Transverse colon (tissue), 3 donors: ENCODE data around the gene ATP5ME.

ENCODE experiments used
- POLR2A ChIP-seq: fragments of 450-650 bp; IDR thresholded peaks from one replicate; pipeline ENCODE4 v1.6.1; 2016; ENCODE audit warnings: antibody characterized with exemption, mild to moderate bottlenecking, moderate library complexity
- TF ChIP-seq, protein P1 (sequence below), 5 experiments: fragments of 200-600 bp in 3 of 5; fragments of 450-650 bp in 2 of 5; sonication (generic) in 3 of 5; IDR thresholded peaks; 1 replicate in 2 of 5; 2 replicates in 3 of 5; pipeline ENCODE4 v1.5.1; 2016 to 2017; ENCODE audit warnings: antibody characterized with exemption in 5 of 5, inconsistent platforms in 3 of 5, mild to moderate bottlenecking in 2 of 5, moderate library complexity in 1 of 5

- no peak for TF ChIP-seq POLR2A
- TF ChIP-seq, protein P1, sequence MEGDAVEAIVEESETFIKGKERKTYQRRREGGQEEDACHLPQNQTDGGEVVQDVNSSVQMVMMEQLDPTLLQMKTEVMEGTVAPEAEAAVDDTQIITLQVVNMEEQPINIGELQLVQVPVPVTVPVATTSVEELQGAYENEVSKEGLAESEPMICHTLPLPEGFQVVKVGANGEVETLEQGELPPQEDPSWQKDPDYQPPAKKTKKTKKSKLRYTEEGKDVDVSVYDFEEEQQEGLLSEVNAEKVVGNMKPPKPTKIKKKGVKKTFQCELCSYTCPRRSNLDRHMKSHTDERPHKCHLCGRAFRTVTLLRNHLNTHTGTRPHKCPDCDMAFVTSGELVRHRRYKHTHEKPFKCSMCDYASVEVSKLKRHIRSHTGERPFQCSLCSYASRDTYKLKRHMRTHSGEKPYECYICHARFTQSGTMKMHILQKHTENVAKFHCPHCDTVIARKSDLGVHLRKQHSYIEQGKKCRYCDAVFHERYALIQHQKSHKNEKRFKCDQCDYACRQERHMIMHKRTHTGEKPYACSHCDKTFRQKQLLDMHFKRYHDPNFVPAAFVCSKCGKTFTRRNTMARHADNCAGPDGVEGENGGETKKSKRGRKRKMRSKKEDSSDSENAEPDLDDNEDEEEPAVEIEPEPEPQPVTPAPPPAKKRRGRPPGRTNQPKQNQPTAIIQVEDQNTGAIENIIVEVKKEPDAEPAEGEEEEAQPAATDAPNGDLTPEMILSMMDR (IDR thresholded peaks at IDR 0.05): no peak
These were observed 16.0 kb downstream of the ATP5ME start for GRCh38 chr4:657834-658667.
